K562 (cell line): Measurements from ENCODE around the gene UBE2E2. TPM values are rescaled to one million over a fixed set of nuclear protein-coding genes. Genes with fewer than 3 reads are reported as not detected.

Experiments used
- ATAC-seq: fragments of 200-7000 bp; cut with Tn5 transposase; 3 replicates; pipeline ENCODE4 v1.9.1; 2020; ENCODE audit warnings: moderate library complexity
- BruUV-seq: library from RNA; stranded (reverse); fragments of 400-500 nt; replicated peaks from 2 replicates; lab custom pipeline; 2021; lab: Mats Ljungman, UMichigan
- CTCF ChIA-PET: fragments of 300-600 bp; formaldehyde crosslinking; extraction: SDS; loops from one replicate; lab custom pipeline; 2021; ENCODE audit warnings: low intra/inter-chr PET ratio; lab: Yijun Ruan, JAX
- POLR2A ChIA-PET: fragments of 300-600, 350-650 bp; sonication (Branson Sonifier 250); formaldehyde crosslinking; extraction: SDS; loops from one replicate; lab custom pipeline; 2021; ENCODE audit warnings: antibody characterized with exemption, inconsistent platforms; lab: Yijun Ruan, JAX
- DNase-seq, 4 experiments: peaks; one replicate each; pipeline versions ENCODE4 v3.0.0 to v3.0.0-alpha.2; 2011 to 2018; ENCODE audit warnings: low spot score in 3 of 4, mixed read lengths in 3 of 4; ENCODE audit errors: extremely low read depth in 1 of 4
- FAIRE-seq: peaks from 2 replicates; lab custom pipeline; 2011; peaks lifted over from hg19 to GRCh38; lab: Jason Lieb, UNC
- H2AFZ ChIP-seq: 2 replicates; pipeline ENCODE4 v1.6.0; 2011; ENCODE audit warnings: low read depth, low read length, control low read depth, inconsistent platforms
- H3K27ac ChIP-seq: fragments of 200-600 bp; 3 replicates; pipeline ENCODE4 v1.8.0; 2011; ENCODE audit warnings: low read depth, mild to moderate bottlenecking, control low read depth, inconsistent platforms, low read length, moderate library complexity, mixed read lengths; ENCODE audit errors: extremely low read depth
- H3K27me3 ChIP-seq, 2 experiments: fragments of 300-600 bp in 1 of 2; 2 replicates in 1 of 2; 3 replicates in 1 of 2; pipeline versions ENCODE4 v1.6.0 to v1.8.0; 2011; ENCODE audit warnings: inconsistent platforms in 2 of 2, low read length in 2 of 2, mild to moderate bottlenecking in 1 of 2, mixed read lengths in 1 of 2, moderate library complexity in 1 of 2; ENCODE audit not compliant: control insufficient read depth in 2 of 2, insufficient read depth in 2 of 2
- H3K36me3 ChIP-seq: fragments of 300-600 bp; 3 replicates; pipeline ENCODE4 v1.8.0; 2011; ENCODE audit warnings: mild to moderate bottlenecking, low read length, inconsistent platforms; ENCODE audit not compliant: control insufficient read depth, insufficient read depth
- H3K4me1 ChIP-seq, 2 experiments: fragments of 200-600 bp in 1 of 2; replicated peaks in 1 of 2; 2 replicates in 1 of 2; 3 replicates in 1 of 2; pipeline versions ENCODE4 v1.5.1 to v1.8.0; 2011; ENCODE audit warnings: inconsistent platforms in 2 of 2, low read length in 2 of 2, mild to moderate bottlenecking in 1 of 2, mixed read lengths in 1 of 2, moderate library complexity in 1 of 2; ENCODE audit not compliant: control insufficient read depth in 2 of 2, insufficient read depth in 2 of 2
- H3K4me2 ChIP-seq: 2 replicates; pipeline ENCODE4 v1.6.1; 2011; ENCODE audit warnings: low read length, control low read depth, inconsistent platforms, mixed read lengths; ENCODE audit not compliant: insufficient read depth
- H3K4me3 ChIP-seq: fragments of 200-600 bp; sonication (generic), shearing (Covaris generic); 2 replicates; pipeline ENCODE4 v1.5.1; 2016; ENCODE audit warnings: control low read depth, inconsistent platforms
- H3K79me2 ChIP-seq: fragments of 200-600 bp; 3 replicates; pipeline ENCODE4 v1.8.0; 2011; ENCODE audit warnings: low read length, inconsistent platforms; ENCODE audit not compliant: control insufficient read depth, insufficient read depth
- H3K9ac ChIP-seq, 2 experiments: 2 replicates each; pipeline versions ENCODE4 v1.6.0 to v1.6.1; 2011; ENCODE audit warnings: low read depth in 2 of 2, low read length in 2 of 2, control low read depth in 1 of 2, inconsistent platforms in 1 of 2, mild to moderate bottlenecking in 1 of 2, mixed read lengths in 1 of 2; ENCODE audit not compliant: insufficient read depth in 1 of 2
- H3K9me1 ChIP-seq: one replicate; pipeline ENCODE4 v1.6.0; 2011; ENCODE audit warnings: inconsistent platforms, mild to moderate bottlenecking, low read length, moderate library complexity; ENCODE audit not compliant: control insufficient read depth, insufficient read depth
- H3K9me3 ChIP-seq: replicated peaks from 2 replicates; pipeline ENCODE4 v1.5.1; 2011; ENCODE audit warnings: low read depth, low read length, inconsistent platforms; ENCODE audit not compliant: control insufficient read depth, insufficient read depth
- H4K20me1 ChIP-seq: replicated peaks from 2 replicates; pipeline ENCODE4 v1.6.1; 2011; ENCODE audit warnings: low read length, inconsistent platforms, mixed read lengths; ENCODE audit not compliant: control insufficient read depth, insufficient read depth
- ATF7 ChIP-seq: fragments of 450-650 bp; IDR thresholded peaks from 2 replicates; pipeline ENCODE4 v1.7.1; 2014; ENCODE audit warnings: mild to moderate bottlenecking, moderate library complexity
- FOXP4 ChIP-seq: sonication (generic); formaldehyde crosslinking; IDR thresholded peaks from 2 replicates; pipeline ENCODE4 v1.8.0; 2022; ENCODE audit warnings: mild to moderate bottlenecking, missing genetic modification reagents, borderline replicate concordance
- KDM4B ChIP-seq, 2 experiments: fragments of 450-650 bp in 1 of 2; sonication (generic) in 1 of 2; IDR thresholded peaks; 2 replicates each; pipeline ENCODE4 v1.6.1; 2016 to 2017; ENCODE audit warnings: borderline replicate concordance in 2 of 2, antibody characterized with exemption in 1 of 2, low read depth in 1 of 2, mild to moderate bottlenecking in 1 of 2
- PHTF2 ChIP-seq: fragments of 250-450 bp; sonication (Bioruptor Pico); IDR thresholded peaks from 2 replicates; pipeline ENCODE4 v1.5.0; 2021; ENCODE audit warnings: mild to moderate bottlenecking
- POU5F1 ChIP-seq: fragments of 150-350 bp; IDR thresholded peaks from 2 replicates; pipeline ENCODE4 v1.6.1; 2014; ENCODE audit warnings: borderline replicate concordance, low read length, low read depth, mild to moderate bottlenecking; ENCODE audit not compliant: partially characterized antibody
- ZBTB5 ChIP-seq: fragments of 450-650 bp; IDR thresholded peaks from 2 replicates; pipeline ENCODE4 v1.6.1; 2017; ENCODE audit warnings: antibody characterized with exemption
- ZNF133 ChIP-seq: fragments of 250-450 bp; sonication (Bioruptor Pico); IDR thresholded peaks from 2 replicates; pipeline ENCODE4 v1.4.0; 2020; ENCODE audit warnings: mild to moderate bottlenecking
- ZNF175 ChIP-seq: fragments of 200-800 bp; sonication (Bioruptor generic); IDR thresholded peaks from 2 replicates; pipeline ENCODE4 v1.6.1; 2016; ENCODE audit warnings: low read depth, mild to moderate bottlenecking, missing genetic modification characterization, missing compliant biosample characterization
- ZNF3 ChIP-seq: fragments of 250-450 bp; sonication (Bioruptor Pico); IDR thresholded peaks from 2 replicates; pipeline ENCODE4 v1.5.0; 2021; ENCODE audit warnings: mild to moderate bottlenecking, moderate library complexity
- ZNF586 ChIP-seq: fragments of 450-650 bp; formaldehyde crosslinking; conservative IDR thresholded peaks from 2 replicates; pipeline ENCODE4 v1.4.0; 2020; ENCODE audit warnings: mild to moderate bottlenecking, moderate library complexity
- WGBS: fragments of 100-300 bp; shearing (Covaris generic); methylation state at CpG from one replicate; pipeline ENCODE4 v1.1.6; 2016; ENCODE audit warnings: low coverage, mixed read lengths; ENCODE audit not compliant: insufficient coverage; ENCODE audit errors: missing lambda C conversion rate; 5-methylcytosine and 5-hydroxymethylcytosine counted together
- in situ Hi-C: fragments of 300-500 bp; cut with MboI; formaldehyde crosslinking; loops from 4 replicates; pipeline ENCODE4 v1.15.0; 2018; ENCODE audit warnings: inconsistent platforms, mixed read lengths
- intact Hi-C: fragments of 100-400 bp; cut with micrococcal nuclease; formaldehyde crosslinking; loops from 2 replicates; pipeline ENCODE4 v1.14.2; 2022
- polyA plus RNA-seq, 8 experiments: library from polyadenylated mRNA; depleted of rRNA in 4 of 8; stranded (reverse) in 5 of 8; unstranded in 3 of 8; fragments of >200 nt; fragmentation: Nextera tagmentation in 2 of 8; fragmentation: Illumina TruSeq in 1 of 8; extraction: Ambion mirVana in 2 of 8; extraction: Trizol in 1 of 8; gene quantifications; 2 replicates each; pipeline versions ENCODE4 v1.2.1 to v1.2.3, GENCODE V29; 2011 to 2014; ENCODE audit warnings: inconsistent platforms in 1 of 8, missing spikeins in 1 of 8
- total RNA-seq, 7 experiments: library from RNA; depleted of rRNA in 6 of 7; stranded (reverse); fragments of >200 nt in 6 of 7; fragmentation: Illumina TruSeq in 2 of 7; extraction: Trizol in 2 of 7; gene quantifications; 2 replicates each; pipeline versions ENCODE4 v1.2.1 to v1.2.3, GENCODE V29; 2011 to 2021; ENCODE audit warnings: low replicate concordance in 1 of 7
- TF ChIP-seq, protein P1 (sequence below): fragments of 250-450 bp; sonication (Bioruptor Pico); IDR thresholded peaks from 2 replicates; pipeline ENCODE4 v1.8.0; 2021; ENCODE audit warnings: mild to moderate bottlenecking, moderate library complexity
- TF ChIP-seq, protein P2 (sequence below): sonication (generic); IDR thresholded peaks from 2 replicates; pipeline ENCODE4 v1.6.1; 2016
- TF ChIP-seq, protein P3 (sequence below): fragments of 450-650 bp; IDR thresholded peaks from 2 replicates; pipeline ENCODE4 v1.6.1; 2016; ENCODE audit warnings: low read depth, mild to moderate bottlenecking, moderate library complexity
- TF ChIP-seq, protein P4 (sequence below): sonication (generic); formaldehyde crosslinking; IDR thresholded peaks from 2 replicates; pipeline ENCODE4 v1.5.0; 2020; ENCODE audit warnings: missing genetic modification reagents

Gene UBE2E2
- total and polyA plus RNA-seq, 9 of the 15 experiments (the other 6 are each of a cell fraction or from before 2014, with no cell fraction given): 0.22 to 5.1 (median 1.9) TPM

GRCh38 chr3:23406601-23407000 is 203.5 kb downstream of the UBE2E2 start (continued):
- no peak for TF ChIP-seq ZBTB5
- no peak for TF ChIP-seq PHTF2 (CRISPR knock-in tag)
- TF ChIP-seq FOXP4 (CRISPR knock-in tag): no peak
- no peak for TF ChIP-seq ATF7
- no peak for TF ChIP-seq ZNF133 (CRISPR knock-in tag)
- TF ChIP-seq ZNF175: no peak

DNA sequence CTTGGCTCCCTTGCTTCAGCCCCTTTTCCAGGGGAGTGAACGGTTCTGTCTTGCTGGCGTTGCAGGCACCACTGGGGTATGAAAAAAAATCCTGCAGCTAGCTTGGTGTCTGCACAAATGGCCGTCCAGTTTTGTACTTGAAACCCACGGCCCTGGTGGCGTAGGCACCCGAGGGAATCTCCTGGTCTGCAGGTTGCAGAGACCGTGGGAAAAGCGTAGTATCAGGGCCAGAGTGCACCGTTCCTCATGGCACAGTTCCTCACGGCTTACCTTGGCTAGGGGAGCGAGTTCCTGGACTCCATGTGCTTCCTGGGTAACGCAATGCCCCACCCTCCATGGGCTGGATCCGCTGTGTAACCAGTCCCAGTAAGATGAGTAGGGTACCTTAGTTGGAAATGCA is 214.9 kb downstream of the UBE2E2 start:
- BruUV-seq: no TSS peak
- Histone ChIP-seq H3K4me3 (no peak overlapping the region), H3K4me2 (no peak overlapping the region), H3K9ac (no peak overlapping the region), H3K4me1 (no peaks in the 10 kb centered on the region), H3K27me3 (no peaks in the 10 kb centered on the region), H3K36me3 (no peaks in the 10 kb centered on the region), H4K20me1 (no peaks in the 10 kb centered on the region), H3K27ac (no peak overlapping the region), H3K9me3 (0 out of 2 replicates have a peak, but pooled peaks cover 3% of the 10 kb centered on the region), H3K79me2 (no peaks in the 10 kb centered on the region), H3K9me1 (no peaks in the 10 kb centered on the region), H2AFZ (no peak overlapping the region)
- WGBS: 0% methylated on average over 13 of the region's 13 CpGs
- intact Hi-C loops (no loop called here), in situ Hi-C loops (no loop called here)
- CTCF ChIA-PET: no interaction called here
- ATAC-seq (no peak), DNase-seq (no peak), FAIRE-seq (no peak)
- POLR2A ChIA-PET: no interaction called here
- TF ChIP-seq ZNF3 (CRISPR knock-in tag) (no peak), KDM4B (IDR thresholded peaks at IDR 0.05; ENCODE audit: borderline replicate concordance in 2 of 2, low read depth in 1 of 2) (no peak), ZNF586 (no peak), POU5F1 (no peak)
- TF ChIP-seq, protein P1, sequence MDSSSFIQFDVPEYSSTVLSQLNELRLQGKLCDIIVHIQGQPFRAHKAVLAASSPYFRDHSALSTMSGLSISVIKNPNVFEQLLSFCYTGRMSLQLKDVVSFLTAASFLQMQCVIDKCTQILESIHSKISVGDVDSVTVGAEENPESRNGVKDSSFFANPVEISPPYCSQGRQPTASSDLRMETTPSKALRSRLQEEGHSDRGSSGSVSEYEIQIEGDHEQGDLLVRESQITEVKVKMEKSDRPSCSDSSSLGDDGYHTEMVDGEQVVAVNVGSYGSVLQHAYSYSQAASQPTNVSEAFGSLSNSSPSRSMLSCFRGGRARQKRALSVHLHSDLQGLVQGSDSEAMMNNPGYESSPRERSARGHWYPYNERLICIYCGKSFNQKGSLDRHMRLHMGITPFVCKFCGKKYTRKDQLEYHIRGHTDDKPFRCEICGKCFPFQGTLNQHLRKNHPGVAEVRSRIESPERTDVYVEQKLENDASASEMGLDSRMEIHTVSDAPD (CRISPR knock-in tag): no peak
- TF ChIP-seq, protein P2, sequence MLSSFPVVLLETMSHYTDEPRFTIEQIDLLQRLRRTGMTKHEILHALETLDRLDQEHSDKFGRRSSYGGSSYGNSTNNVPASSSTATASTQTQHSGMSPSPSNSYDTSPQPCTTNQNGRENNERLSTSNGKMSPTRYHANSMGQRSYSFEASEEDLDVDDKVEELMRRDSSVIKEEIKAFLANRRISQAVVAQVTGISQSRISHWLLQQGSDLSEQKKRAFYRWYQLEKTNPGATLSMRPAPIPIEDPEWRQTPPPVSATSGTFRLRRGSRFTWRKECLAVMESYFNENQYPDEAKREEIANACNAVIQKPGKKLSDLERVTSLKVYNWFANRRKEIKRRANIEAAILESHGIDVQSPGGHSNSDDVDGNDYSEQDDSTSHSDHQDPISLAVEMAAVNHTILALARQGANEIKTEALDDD: no peak
- TF ChIP-seq, protein P3, sequence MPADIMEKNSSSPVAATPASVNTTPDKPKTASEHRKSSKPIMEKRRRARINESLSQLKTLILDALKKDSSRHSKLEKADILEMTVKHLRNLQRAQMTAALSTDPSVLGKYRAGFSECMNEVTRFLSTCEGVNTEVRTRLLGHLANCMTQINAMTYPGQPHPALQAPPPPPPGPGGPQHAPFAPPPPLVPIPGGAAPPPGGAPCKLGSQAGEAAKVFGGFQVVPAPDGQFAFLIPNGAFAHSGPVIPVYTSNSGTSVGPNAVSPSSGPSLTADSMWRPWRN: no peak
- TF ChIP-seq, protein P4, sequence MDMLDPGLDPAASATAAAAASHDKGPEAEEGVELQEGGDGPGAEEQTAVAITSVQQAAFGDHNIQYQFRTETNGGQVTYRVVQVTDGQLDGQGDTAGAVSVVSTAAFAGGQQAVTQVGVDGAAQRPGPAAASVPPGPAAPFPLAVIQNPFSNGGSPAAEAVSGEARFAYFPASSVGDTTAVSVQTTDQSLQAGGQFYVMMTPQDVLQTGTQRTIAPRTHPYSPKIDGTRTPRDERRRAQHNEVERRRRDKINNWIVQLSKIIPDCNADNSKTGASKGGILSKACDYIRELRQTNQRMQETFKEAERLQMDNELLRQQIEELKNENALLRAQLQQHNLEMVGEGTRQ (CRISPR knock-in tag): no peak
